ENCODE measurements around the gene TTYH2. TPM values are rescaled to one million over a fixed set of nuclear protein-coding genes. Genes with fewer than 3 reads are reported as not detected.

The TTYH2 gene
- total and polyA plus RNA-seq, 2 of the 4 experiments (the other 2 are of a cell fraction): 2.3 to 6.8 TPM

GRCh38 chr17:74185571-74186185 lies 27.7 kb upstream of the TTYH2 start:
- no peaks in the 10 kb centered on the region for H3K79me1 ChIP-seq (ENCODE audit: low read depth in 1 of 2, low read length in 2 of 2)
- no peaks in the 10 kb centered on the region for H3K4me1 ChIP-seq (ENCODE audit: control insufficient read depth, insufficient read depth, low read length)
- no peak overlapping the region for H4K8ac ChIP-seq (ENCODE audit: low read depth in 2 of 2, low read length in 2 of 2)
- no peak overlapping the region for H2AK9ac ChIP-seq (replicated peaks; ENCODE audit: low read depth, low read length, poor library complexity)
- no peak overlapping the region for H3K27ac ChIP-seq (ENCODE audit: insufficient read depth, low read length)
- H3K36me3 ChIP-seq (ENCODE audit: control insufficient read depth, insufficient read depth, low read length): no peaks in the 10 kb centered on the region
- no peaks in the 10 kb centered on the region; the same call in 1 of the 2 replicates for H3K27me3 ChIP-seq (ENCODE audit: control insufficient read depth, insufficient read depth, low read length)
- dilution Hi-C loops (cut with HindIII; ENCODE audit: low sequenced_read_pairs, unreplicated experiment) (no loop called here), in situ Hi-C loops (cut with MboI; ENCODE audit: low sequenced_read_pairs) (loop anchor here (25.0 kb wide), 1 partner anchor 923 kb away; the partner anchor contains the start of gene CPSF4L), intact Hi-C loops (cut with micrococcal nuclease) (no loop called here)
- CTCF ChIA-PET: no interaction called here
- H2BK5ac ChIP-seq (ENCODE audit: low read depth, low read length, poor library complexity, severe bottlenecking): no peak overlapping the region
- H3K9ac ChIP-seq (ENCODE audit: low read depth, low read length): no peak overlapping the region
- no peak overlapping the region for H2AK5ac ChIP-seq (ENCODE audit: low read depth, low read length)
- H3K9me3 ChIP-seq (ENCODE audit: control insufficient read depth, insufficient read depth, low read length): no peaks in the 10 kb centered on the region
- 67% methylated on average over 1 of the region's 9 CpGs; no CpG with 5 or more reads in 1 of the 2 experiments for WGBS, 2 experiments (ENCODE audit: extremely low coverage in 2 of 2, insufficient read length in 1 of 2)
- no peak overlapping the region for H4K5ac ChIP-seq (ENCODE audit: low read depth, low read length)
- no peak overlapping the region for H3K23ac ChIP-seq (ENCODE audit: low read depth, low read length)
- BruUV-seq (replicated peaks): no TSS peak
- H3K9me1 ChIP-seq (ENCODE audit: insufficient read depth, low read length): no peaks in the 10 kb centered on the region
- TF ChIP-seq BHLHE40 (IDR thresholded peaks at IDR 0.05; ENCODE audit: low read depth, low read length): no peak
- no peak for TF ChIP-seq SMC3 (IDR thresholded peaks at IDR 0.05; ENCODE audit: low read depth, low read length)
- TF ChIP-seq, protein P1, sequence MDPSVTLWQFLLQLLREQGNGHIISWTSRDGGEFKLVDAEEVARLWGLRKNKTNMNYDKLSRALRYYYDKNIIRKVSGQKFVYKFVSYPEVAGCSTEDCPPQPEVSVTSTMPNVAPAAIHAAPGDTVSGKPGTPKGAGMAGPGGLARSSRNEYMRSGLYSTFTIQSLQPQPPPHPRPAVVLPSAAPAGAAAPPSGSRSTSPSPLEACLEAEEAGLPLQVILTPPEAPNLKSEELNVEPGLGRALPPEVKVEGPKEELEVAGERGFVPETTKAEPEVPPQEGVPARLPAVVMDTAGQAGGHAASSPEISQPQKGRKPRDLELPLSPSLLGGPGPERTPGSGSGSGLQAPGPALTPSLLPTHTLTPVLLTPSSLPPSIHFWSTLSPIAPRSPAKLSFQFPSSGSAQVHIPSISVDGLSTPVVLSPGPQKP (IDR thresholded peaks at IDR 0.05; ENCODE audit: borderline replicate concordance, low read depth, low read length): no peak
- no peak for TF ChIP-seq CEBPB (IDR thresholded peaks at IDR 0.05; ENCODE audit: low read depth, low read length)
- TF ChIP-seq POLR2A (IDR thresholded peaks at IDR 0.05; ENCODE audit: low read depth, low read length): no peak
- TF ChIP-seq FOS (IDR thresholded peaks at IDR 0.05; ENCODE audit: low read depth, low read length): no peak
- TF ChIP-seq MXI1 (IDR thresholded peaks at IDR 0.05; ENCODE audit: borderline replicate concordance, low read depth, low read length): no peak
- no peak overlapping the region for H3K4me2 ChIP-seq (ENCODE audit: low read depth, low read length)
- ATAC-seq (ENCODE audit: low read depth) (no peak), DNase-seq (no peak)
- no peak overlapping the region for H4K91ac ChIP-seq (ENCODE audit: insufficient read depth, low read depth, low read length)
- no peak overlapping the region for H2BK15ac ChIP-seq (ENCODE audit: low read depth, low read length)
- H3K56ac ChIP-seq (ENCODE audit: extremely low read depth, insufficient read depth, low read length): no peak overlapping the region
- POLR2A ChIA-PET (ENCODE audit: unreplicated experiment): no interaction called here
- no peaks in the 10 kb centered on the region for H4K20me1 ChIP-seq (ENCODE audit: insufficient read depth, low read length)
- H2AFZ ChIP-seq (replicated peaks; ENCODE audit: low read length, poor library complexity): no peak overlapping the region
- no peak overlapping the region for H3K18ac ChIP-seq (ENCODE audit: low read depth, low read length)
- H3K4me3 ChIP-seq (ENCODE audit: insufficient read depth, low read depth, low read length): no peak overlapping the region
- no peak overlapping the region for H3K4ac ChIP-seq (ENCODE audit: low read depth, low read length)
- H2BK120ac ChIP-seq (ENCODE audit: low read depth, low read length): no peak overlapping the region
- no peak overlapping the region for H2BK20ac ChIP-seq (ENCODE audit: low read depth, low read length)
- H3K14ac ChIP-seq (replicated peaks; ENCODE audit: low read depth, low read length): no peak overlapping the region
